EH (cell line): ENCODE results near the gene LRRC4C.

Source experiments
- DNase-seq: peaks from one replicate; pipeline ENCODE4 v3.0.0-alpha.2; 2015; ENCODE audit warnings: low read depth

The LRRC4C gene

DNA sequence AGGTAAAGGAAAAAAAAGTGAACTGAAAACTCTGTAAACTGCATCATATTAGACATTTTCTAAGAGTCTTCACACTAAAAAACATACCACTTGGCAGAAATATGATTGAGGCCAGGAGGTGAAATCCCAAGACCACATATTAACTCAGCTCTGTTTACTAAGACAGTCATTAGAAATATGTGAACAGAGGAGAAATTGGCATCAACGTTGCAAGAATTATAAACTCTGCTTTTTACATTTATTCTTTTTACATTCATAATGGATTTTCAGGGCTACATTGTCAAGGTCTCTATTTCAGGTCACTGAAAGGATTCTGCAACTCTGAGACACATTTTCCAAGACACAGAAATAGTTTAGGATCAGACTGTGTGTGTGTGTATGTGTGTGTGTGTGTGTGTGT lies 1364.0 kb downstream of the LRRC4C start:
- no peak for DNase-seq

GRCh38 chr11:40094954-40095353 lies 1364.5 kb downstream of the LRRC4C start:
- no peak for DNase-seq

- no peak for DNase-seq
Measured at GRCh38 chr11:40080434-40080833, 1379.0 kb downstream of the LRRC4C start.
